GM10248 (cell line): ENCODE measurements around the gene TFDP2.

Source experiments
- CTCF ChIA-PET: fragments of 300-600 bp; sonication (Branson Sonifier 250); formaldehyde crosslinking; extraction: SDS; loops from one replicate; lab custom pipeline; 2021; ENCODE audit warnings: antibody characterized with exemption; lab: Yijun Ruan, JAX
- POLR2A ChIA-PET: fragments of 350-650 bp; sonication (Branson Sonifier 250); formaldehyde crosslinking; extraction: SDS; loops from one replicate; lab custom pipeline; 2020; ENCODE audit warnings: antibody characterized with exemption; lab: Yijun Ruan, JAX
- DNase-seq: peaks from one replicate; pipeline ENCODE4 v3.0.0; 2012; ENCODE audit errors: extremely low spot score
- TF ChIP-seq, protein P1 (sequence below): IDR thresholded peaks from 2 replicates; pipeline ENCODE4 v1.5.1; 2012; ENCODE audit warnings: mild to moderate bottlenecking, low read depth; ENCODE audit errors: extremely low read depth, missing control alignments, control extremely low read depth

Gene TFDP2

DNA sequence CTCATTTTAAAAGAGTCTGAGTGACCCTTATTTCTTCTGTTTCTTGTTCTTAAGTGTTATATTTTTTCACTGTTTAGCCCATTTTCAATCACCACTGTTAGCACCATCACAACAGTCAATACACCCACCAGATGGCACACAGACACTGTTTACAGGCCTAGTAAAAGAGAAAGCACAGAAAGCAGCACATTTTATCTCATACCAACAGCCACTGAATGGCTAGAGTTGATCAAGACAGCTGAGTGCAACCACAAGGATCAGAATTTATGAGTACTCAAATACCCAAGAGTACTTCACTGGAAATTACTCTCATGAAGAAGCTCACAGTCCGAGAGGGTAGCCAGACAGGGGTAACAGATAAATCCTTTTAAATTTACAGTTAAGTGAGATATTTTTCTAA, 127.0 kb downstream of the TFDP2 start:
- CTCF ChIA-PET = interaction anchor here (0.6 to 2.9 kb wide), 11 partner anchors 9 to 261 kb away, joined by 3 to 16 read pairs (median 4); no protein-coding TSS in a partner anchor
- POLR2A ChIA-PET = no interaction called here
- peak; percentile 26 for DNase-seq
- TF ChIP-seq, protein P1, sequence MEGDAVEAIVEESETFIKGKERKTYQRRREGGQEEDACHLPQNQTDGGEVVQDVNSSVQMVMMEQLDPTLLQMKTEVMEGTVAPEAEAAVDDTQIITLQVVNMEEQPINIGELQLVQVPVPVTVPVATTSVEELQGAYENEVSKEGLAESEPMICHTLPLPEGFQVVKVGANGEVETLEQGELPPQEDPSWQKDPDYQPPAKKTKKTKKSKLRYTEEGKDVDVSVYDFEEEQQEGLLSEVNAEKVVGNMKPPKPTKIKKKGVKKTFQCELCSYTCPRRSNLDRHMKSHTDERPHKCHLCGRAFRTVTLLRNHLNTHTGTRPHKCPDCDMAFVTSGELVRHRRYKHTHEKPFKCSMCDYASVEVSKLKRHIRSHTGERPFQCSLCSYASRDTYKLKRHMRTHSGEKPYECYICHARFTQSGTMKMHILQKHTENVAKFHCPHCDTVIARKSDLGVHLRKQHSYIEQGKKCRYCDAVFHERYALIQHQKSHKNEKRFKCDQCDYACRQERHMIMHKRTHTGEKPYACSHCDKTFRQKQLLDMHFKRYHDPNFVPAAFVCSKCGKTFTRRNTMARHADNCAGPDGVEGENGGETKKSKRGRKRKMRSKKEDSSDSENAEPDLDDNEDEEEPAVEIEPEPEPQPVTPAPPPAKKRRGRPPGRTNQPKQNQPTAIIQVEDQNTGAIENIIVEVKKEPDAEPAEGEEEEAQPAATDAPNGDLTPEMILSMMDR = peak; percentile 58

GRCh38 chr3:142021127-142021526, 128.2 kb downstream of the TFDP2 start:
- ChIA-PET POLR2A (no interaction called here), CTCF (interaction anchor here (2.1 to 2.9 kb wide), 3 partner anchors 8 to 259 kb away, joined by 10 to 16 read pairs (median 13); no protein-coding TSS in a partner anchor)
- DNase-seq = no peak
- TF ChIP-seq, protein P1 = no peak

DNA sequence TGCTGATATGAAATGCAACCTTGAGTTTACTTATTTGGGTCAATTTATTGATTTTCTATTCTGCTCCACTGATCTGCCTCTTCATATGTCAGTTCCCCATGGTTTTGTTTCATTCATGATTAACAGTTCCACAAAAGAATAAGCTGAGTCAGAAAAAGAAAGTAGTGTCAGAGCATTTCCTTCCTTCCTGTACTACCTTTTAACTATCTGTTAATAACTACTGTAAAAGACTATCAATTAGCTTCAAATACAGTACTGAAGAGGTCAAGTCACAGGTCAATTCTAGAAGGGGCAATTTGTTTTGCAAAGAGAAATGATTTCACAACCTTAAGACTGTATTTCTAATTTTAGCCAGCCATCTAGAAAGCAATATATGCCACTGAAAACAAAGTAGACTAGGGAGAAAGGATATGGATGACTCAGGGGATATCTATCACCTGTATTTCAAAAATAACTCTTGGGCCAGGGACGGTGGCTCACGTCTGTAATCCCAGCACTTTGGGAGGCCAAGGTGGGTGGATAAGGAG, 129.5 kb downstream of the TFDP2 start:
- DNase-seq = peak; percentile 43
- CTCF ChIA-PET = no interaction called here
- POLR2A ChIA-PET = no interaction called here
- TF ChIP-seq, protein P1 = no peak

DNA sequence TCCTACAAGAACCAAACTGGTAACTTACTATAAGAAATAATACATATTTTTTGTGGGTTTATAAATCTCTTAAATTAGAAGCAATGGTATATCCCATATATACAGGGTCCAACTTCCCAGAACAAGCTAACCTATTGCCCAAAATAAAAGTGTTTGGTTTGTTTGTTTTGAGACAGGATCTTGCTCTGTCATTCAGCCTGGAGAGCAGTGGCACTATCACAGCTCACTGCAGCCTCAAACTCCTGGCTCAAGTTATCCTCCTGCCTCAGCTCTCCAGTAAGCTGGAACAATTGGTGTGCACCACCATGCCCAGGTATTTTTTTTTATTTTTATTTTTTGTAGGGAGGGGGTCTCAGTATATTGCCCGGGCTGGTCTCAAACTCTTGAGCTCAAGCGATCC, 135.4 kb downstream of the TFDP2 start:
- TF ChIP-seq, protein P1 = no peak
- POLR2A ChIA-PET = no interaction called here
- CTCF ChIA-PET = interaction anchor here (1.1 to 2.3 kb wide), 4 partner anchors 8 to 40 kb away, joined by 3 to 10 read pairs (median 4); no protein-coding TSS in a partner anchor

GRCh38 chr3:142013326-142013980, 135.9 kb downstream of the TFDP2 start:
- ChIA-PET CTCF (interaction anchor here (1.1 to 2.3 kb wide), 5 partner anchors 9 to 41 kb away, joined by 3 to 10 read pairs (median 4); no protein-coding TSS in a partner anchor), POLR2A (no interaction called here)
- TF ChIP-seq, protein P1 = no peak
- no peak for DNase-seq

More for the DNA sequence above, 135.4 kb downstream of the TFDP2 start:
- no peak for DNase-seq

DNA sequence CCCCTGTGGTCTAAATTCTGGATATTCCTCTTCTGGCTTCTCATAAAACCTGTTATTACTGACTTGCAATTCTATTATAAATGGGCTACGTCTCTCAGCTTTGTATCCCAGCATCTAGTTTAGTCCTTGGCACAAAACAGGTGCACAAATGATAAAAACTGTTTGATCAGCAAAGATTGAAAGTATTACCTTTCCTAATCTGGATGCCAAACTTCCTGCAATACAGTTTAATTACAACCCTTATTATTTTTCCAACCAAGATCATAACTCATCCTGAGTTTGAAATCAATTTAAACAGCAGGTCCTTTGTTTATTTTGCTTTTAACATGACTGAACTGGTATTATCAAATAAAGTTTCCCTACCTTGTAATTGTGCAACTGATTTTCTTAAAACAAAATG, 140.3 kb downstream of the TFDP2 start:
- TF ChIP-seq, protein P1 = no peak
- CTCF ChIA-PET = no interaction called here
- DNase-seq = no peak
- POLR2A ChIA-PET = no interaction called here
